Activated CD8-positive, alpha-beta memory T cell treated with anti-CD3 and anti-CD28 coated beads, Interleukin-2, amount 10 ng/mL, durations not matched to agents 7 days and 5 days (primary cell): ENCODE measurements around the gene TOP2B. TPM values are rescaled to one million over a fixed set of nuclear protein-coding genes. Genes with fewer than 3 reads are reported as not detected.

ENCODE experiments used
- ATAC-seq: fragments of 150-1000 bp; cut with Tn5 transposase; one replicate; pipeline ENCODE4 v1.10.0; 2021; ENCODE audit warnings: moderate library complexity
- CTCF ChIA-PET: fragments of 350-600 bp; sonication (Branson Sonifier 250); formaldehyde crosslinking; loops from one replicate; lab custom pipeline; 2021; ENCODE audit warnings: antibody characterized with exemption; lab: Charles Lee
- DNase-seq: peaks from one replicate; pipeline ENCODE4 v3.0.0-alpha.2; 2020
- H3K27ac Mint-ChIP-seq: one replicate; pipeline ENCODE4 v1.8.0; 2021; ENCODE audit warnings: mild to moderate bottlenecking, mixed read lengths
- H3K27me3 Mint-ChIP-seq: one replicate; pipeline ENCODE4 v1.8.0; 2021; ENCODE audit warnings: mixed read lengths
- H3K36me3 Mint-ChIP-seq: one replicate; pipeline ENCODE4 v1.8.0; 2021; ENCODE audit warnings: mild to moderate bottlenecking, mixed read lengths
- H3K4me1 Mint-ChIP-seq: one replicate; pipeline ENCODE4 v1.8.0; 2021; ENCODE audit warnings: mixed read lengths
- H3K4me3 Mint-ChIP-seq: one replicate; pipeline ENCODE4 v1.8.0; 2021; ENCODE audit warnings: mild to moderate bottlenecking, moderate library complexity, mixed read lengths
- H3K9me3 Mint-ChIP-seq: one replicate; pipeline ENCODE4 v1.8.0; 2022; ENCODE audit warnings: low read depth, mixed read lengths
- total RNA-seq, 2 experiments: library from RNA; stranded (reverse); gene quantifications; one replicate each; pipeline ENCODE4 v1.2.3, GENCODE V29; 2021

TOP2B gene
- total RNA-seq, 2 experiments from 2014 or later: 107 to 128 TPM

GRCh38 chr3:25635038-25635437 lies 29.7 kb downstream of the TOP2B start:
- Mint-ChIP-seq H3K27ac (no peak overlapping the region), H3K36me3 (peaks cover 34% of the 10 kb centered on the region)
- no peak for DNase-seq

GRCh38 chr3:25633919-25634318 lies 30.8 kb downstream of the TOP2B start:
- Mint-ChIP-seq H3K4me1 (peaks cover 10% of the 10 kb centered on the region), H3K36me3 (peaks cover 38% of the 10 kb centered on the region), H3K9me3 (no peaks in the 10 kb centered on the region), H3K27ac (no peak overlapping the region), H3K4me3 (no peak overlapping the region), H3K27me3 (no peaks in the 10 kb centered on the region)
- CTCF ChIA-PET: interaction anchor here (1.1 to 1.7 kb wide), 3 partner anchors 12 to 141 kb away, joined by 3 to 5 read pairs (median 3); no protein-coding TSS in a partner anchor
- no peak for ATAC-seq
- DNase-seq: no peak

More at GRCh38 chr3:25635038-25635437, 29.7 kb downstream of the TOP2B start:
- Mint-ChIP-seq H3K4me3 (no peak overlapping the region), H3K4me1 (peaks cover 10% of the 10 kb centered on the region), H3K27me3 (no peaks in the 10 kb centered on the region), H3K9me3 (no peaks in the 10 kb centered on the region)
- ATAC-seq: no peak
- CTCF ChIA-PET: interaction anchor here (1.7 kb wide), 1 partner anchor 13 kb away, joined by 5 read pairs; no protein-coding TSS in a partner anchor

GRCh38 chr3:25631989-25632388 lies 32.7 kb downstream of the TOP2B start:
- Mint-ChIP-seq H3K27me3 (no peaks in the 10 kb centered on the region), H3K27ac (no peak overlapping the region), H3K9me3 (no peaks in the 10 kb centered on the region), H3K4me1 (peaks cover 10% of the 10 kb centered on the region), H3K36me3 (peaks cover 42% of the 10 kb centered on the region), H3K4me3 (no peak overlapping the region)
- DNase-seq (no peak), ATAC-seq (no peak)
- CTCF ChIA-PET: no interaction called here

DNA sequence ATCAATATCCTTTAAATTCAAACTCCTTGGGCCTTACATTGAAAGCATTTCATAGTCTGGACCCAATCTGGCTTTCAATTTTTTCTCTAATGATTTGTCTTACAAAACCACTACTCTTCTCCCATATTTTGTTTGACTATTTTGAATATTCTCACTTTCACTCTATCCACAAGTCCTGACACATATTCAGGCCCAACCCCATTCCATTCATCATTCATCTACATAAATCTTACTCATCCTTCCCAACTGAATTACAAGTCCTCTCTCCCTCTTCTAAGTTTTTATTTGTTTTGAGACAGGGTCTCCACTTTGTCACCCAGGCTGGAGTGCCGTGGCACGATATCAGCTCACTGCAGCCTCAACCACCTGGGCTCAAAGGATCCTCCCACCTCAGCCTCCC lies 43.6 kb downstream of the TOP2B start:
- no peaks in the 10 kb centered on the region for H3K9me3 Mint-ChIP-seq

GRCh38 chr3:25620493-25620892 lies 44.2 kb downstream of the TOP2B start:
- Mint-ChIP-seq H3K27ac (no peak overlapping the region), H3K4me3 (no peak overlapping the region), H3K4me1 (no peaks in the 10 kb centered on the region), H3K27me3 (no peaks in the 10 kb centered on the region), H3K36me3 (peaks cover 54% of the 10 kb centered on the region), H3K9me3 (no peaks in the 10 kb centered on the region)
- ATAC-seq: no peak
- CTCF ChIA-PET: no interaction called here
- DNase-seq: no peak

More for the DNA sequence above, 43.6 kb downstream of the TOP2B start:
- H3K36me3 Mint-ChIP-seq: peaks cover 58% of the 10 kb centered on the region
- CTCF ChIA-PET: no interaction called here
- DNase-seq (no peak), ATAC-seq (no peak)
- H3K27ac Mint-ChIP-seq: no peak overlapping the region
- no peaks in the 10 kb centered on the region for H3K4me1 Mint-ChIP-seq
- H3K4me3 Mint-ChIP-seq: no peak overlapping the region
- no peaks in the 10 kb centered on the region for H3K27me3 Mint-ChIP-seq

DNA sequence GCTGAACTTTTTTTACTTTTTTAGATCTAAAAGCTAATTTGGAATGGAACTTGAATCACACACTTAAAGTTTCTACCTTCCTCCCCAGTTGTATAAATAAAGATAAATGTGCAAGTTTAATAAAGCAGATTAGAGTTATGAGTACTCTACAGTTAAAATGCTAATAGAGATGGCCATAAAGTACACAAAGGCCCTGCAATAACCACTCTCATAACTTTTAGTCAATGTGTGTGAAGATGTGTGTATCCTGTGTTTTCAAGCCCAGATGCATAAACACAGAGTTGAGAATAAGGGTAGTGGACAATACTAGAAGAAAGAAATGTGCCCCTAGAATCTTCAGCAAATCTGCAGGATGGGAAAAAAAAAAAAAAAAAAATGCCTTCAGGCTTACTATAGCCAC lies 45.3 kb downstream of the TOP2B start:
- CTCF ChIA-PET: no interaction called here
- no peak for ATAC-seq
- DNase-seq: no peak
- Mint-ChIP-seq H3K27me3 (no peaks in the 10 kb centered on the region), H3K27ac (no peak overlapping the region), H3K4me3 (no peak overlapping the region), H3K36me3 (peaks cover 48% of the 10 kb centered on the region), H3K9me3 (no peaks in the 10 kb centered on the region), H3K4me1 (peaks cover under 1% of the 10 kb centered on the region)

DNA sequence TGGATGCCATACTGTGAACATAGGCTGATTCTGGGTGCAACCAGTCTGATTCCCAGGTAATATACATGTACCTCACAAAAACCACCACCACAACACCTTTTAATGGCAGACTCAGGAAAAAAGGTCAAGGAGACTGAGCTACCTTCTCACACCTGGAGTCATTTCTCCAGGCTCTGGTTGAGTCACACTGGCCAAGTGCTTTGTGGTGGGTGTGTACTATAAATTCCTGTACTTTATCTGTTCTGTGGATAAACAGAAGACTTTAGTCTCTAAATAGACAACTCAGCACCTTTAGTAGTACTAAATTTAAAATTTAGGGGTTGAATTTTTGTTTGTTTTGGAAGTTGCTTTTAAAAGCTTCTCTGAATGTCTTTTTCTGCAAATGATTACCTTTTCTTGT lies 46.7 kb downstream of the TOP2B start:
- CTCF ChIA-PET: interaction anchor here (1.4 kb wide), 1 partner anchor 30 kb away, joined by 5 read pairs; no protein-coding TSS in a partner anchor

DNA sequence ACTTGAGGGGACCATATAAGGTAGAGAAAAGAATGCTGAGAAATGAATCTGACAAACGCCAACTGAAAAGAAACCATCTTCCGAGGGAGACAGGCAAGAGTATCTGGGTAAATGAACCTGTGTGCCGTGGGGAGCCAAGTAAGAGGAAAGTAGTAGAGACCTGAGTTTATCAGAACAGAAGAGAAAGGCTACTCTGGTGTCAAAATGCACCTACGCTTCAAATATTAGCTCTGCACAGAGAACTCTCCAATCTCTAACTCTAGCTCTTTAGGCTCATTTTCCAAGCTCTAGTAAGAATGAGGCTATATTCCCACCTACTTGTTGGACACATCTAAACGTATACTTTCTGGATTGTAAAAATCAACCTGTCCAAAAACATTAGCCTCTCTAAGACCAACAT lies 53.5 kb downstream of the TOP2B start:
- H3K27me3 Mint-ChIP-seq: no peaks in the 10 kb centered on the region
- H3K36me3 Mint-ChIP-seq: peaks cover 49% of the 10 kb centered on the region

More for the DNA sequence above, 46.7 kb downstream of the TOP2B start:
- Mint-ChIP-seq H3K4me3 (no peak overlapping the region), H3K36me3 (peaks cover 46% of the 10 kb centered on the region), H3K4me1 (peaks cover 2% of the 10 kb centered on the region), H3K27me3 (no peaks in the 10 kb centered on the region), H3K27ac (no peak overlapping the region), H3K9me3 (no peaks in the 10 kb centered on the region)
- ATAC-seq (no peak), DNase-seq (no peak)

DNA sequence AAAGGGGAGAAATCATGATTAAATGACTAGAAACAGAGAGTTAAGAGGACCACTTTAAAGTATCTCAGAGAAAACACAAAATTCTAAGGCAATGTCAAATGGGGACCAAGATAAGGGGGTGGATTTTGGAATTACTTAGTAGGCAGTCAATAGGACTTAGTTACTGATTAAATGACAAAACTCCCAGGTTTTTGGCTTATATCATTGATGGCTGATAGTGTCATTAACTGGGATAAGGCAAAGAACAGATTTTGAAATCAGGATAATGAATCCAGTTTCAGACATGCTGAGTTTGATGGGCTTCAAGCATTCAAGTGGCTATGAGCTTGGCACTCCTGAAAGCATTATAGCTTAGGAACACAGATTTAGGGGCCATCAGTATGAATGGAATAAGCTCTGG lies 53.9 kb downstream of the TOP2B start:
- H3K36me3 Mint-ChIP-seq: peaks cover 51% of the 10 kb centered on the region
- peaks cover 15% of the 10 kb centered on the region for H3K4me1 Mint-ChIP-seq
- no peak overlapping the region for H3K27ac Mint-ChIP-seq
- CTCF ChIA-PET: no interaction called here
- no peaks in the 10 kb centered on the region for H3K9me3 Mint-ChIP-seq
- no peaks in the 10 kb centered on the region for H3K27me3 Mint-ChIP-seq
- ATAC-seq (no peak), DNase-seq (no peak)
- no peak overlapping the region for H3K4me3 Mint-ChIP-seq

More for the DNA sequence above, 53.5 kb downstream of the TOP2B start:
- H3K27ac Mint-ChIP-seq: no peak overlapping the region
- no peak overlapping the region for H3K4me3 Mint-ChIP-seq
- DNase-seq: no peak
- CTCF ChIA-PET: no interaction called here
- peaks cover 14% of the 10 kb centered on the region for H3K4me1 Mint-ChIP-seq
- no peak for ATAC-seq
- no peaks in the 10 kb centered on the region for H3K9me3 Mint-ChIP-seq

DNA sequence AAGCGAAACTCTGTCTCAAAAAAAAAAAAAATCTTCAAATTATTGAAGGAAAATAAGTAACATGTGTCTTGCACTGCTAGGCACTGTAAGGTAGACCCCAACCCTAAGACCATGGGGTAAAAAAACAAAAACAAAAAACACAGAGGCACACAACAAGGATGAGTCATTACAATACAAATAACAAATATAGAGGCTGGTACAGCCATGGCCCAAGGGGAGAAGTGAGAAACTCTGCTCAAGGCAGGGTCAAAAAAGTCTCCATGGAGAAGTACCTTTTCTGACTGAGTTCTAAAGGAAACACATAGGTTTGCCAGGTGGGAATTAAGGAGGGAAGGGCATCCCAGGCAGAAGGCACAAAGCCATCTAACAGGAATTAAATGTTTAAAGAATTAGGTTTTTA lies 54.5 kb downstream of the TOP2B start:
- H3K4me1 Mint-ChIP-seq: peaks cover 17% of the 10 kb centered on the region
- CTCF ChIA-PET: no interaction called here
- no peaks in the 10 kb centered on the region for H3K9me3 Mint-ChIP-seq
- peaks cover 55% of the 10 kb centered on the region for H3K36me3 Mint-ChIP-seq
- ATAC-seq: peak; percentile 12
- H3K27ac Mint-ChIP-seq: peak overlapping the region; percentile 70
- no peak for DNase-seq
- no peaks in the 10 kb centered on the region for H3K27me3 Mint-ChIP-seq
- no peak overlapping the region for H3K4me3 Mint-ChIP-seq

GRCh38 chr3:25604107-25604805 lies 60.5 kb downstream of the TOP2B start:
- ATAC-seq (no peak), DNase-seq (no peak)
- H3K4me3 Mint-ChIP-seq: no peak overlapping the region
- no peak overlapping the region for H3K27ac Mint-ChIP-seq
- H3K4me1 Mint-ChIP-seq: peaks cover 11% of the 10 kb centered on the region
- no peaks in the 10 kb centered on the region for H3K27me3 Mint-ChIP-seq
- CTCF ChIA-PET: interaction anchor here (0.8 to 1.7 kb wide), 5 partner anchors 9 to 44 kb away, joined by 3 to 12 read pairs (median 5); no protein-coding TSS in a partner anchor
- no peaks in the 10 kb centered on the region for H3K9me3 Mint-ChIP-seq
- H3K36me3 Mint-ChIP-seq: peaks cover 55% of the 10 kb centered on the region

GRCh38 chr3:25603703-25604102 lies 61.0 kb downstream of the TOP2B start:
- Mint-ChIP-seq H3K27ac (no peak overlapping the region), H3K4me3 (no peak overlapping the region), H3K27me3 (no peaks in the 10 kb centered on the region), H3K9me3 (no peaks in the 10 kb centered on the region), H3K4me1 (peaks cover 11% of the 10 kb centered on the region), H3K36me3 (peaks cover 58% of the 10 kb centered on the region)
- DNase-seq (no peak), ATAC-seq (no peak)
- CTCF ChIA-PET: interaction anchor here (1.7 kb wide), 1 partner anchor 10 kb away, joined by 12 read pairs; no protein-coding TSS in a partner anchor

GRCh38 chr3:25597535-25598101 lies 67.1 kb downstream of the TOP2B start:
- DNase-seq: no peak

More at GRCh38 chr3:25597535-25598101, 67.1 kb downstream of the TOP2B start:
- no peaks in the 10 kb centered on the region for H3K27me3 Mint-ChIP-seq
- H3K36me3 Mint-ChIP-seq: peaks cover 21% of the 10 kb centered on the region
- H3K4me3 Mint-ChIP-seq: no peak overlapping the region
- no peak for ATAC-seq
- CTCF ChIA-PET: no interaction called here
- H3K4me1 Mint-ChIP-seq: no peaks in the 10 kb centered on the region
- H3K27ac Mint-ChIP-seq: no peak overlapping the region
- no peaks in the 10 kb centered on the region for H3K9me3 Mint-ChIP-seq
